Effector memory CD4-positive, alpha-beta T cell (primary cell): Measurements from ENCODE around the gene HBA1.
"Not testable (repeated sequence)": the region's sequence is repeated elsewhere in the genome, so short reads cannot be mapped to it uniquely, and the experiment has no call there.

Experiments used
- DNase-seq, 3 donors: peaks; one replicate each; pipeline ENCODE4 v3.0.0-alpha.2; 2020
- H3K27ac ChIP-seq: 2 replicates; pipeline ENCODE4 v1.7.0; 2013; ENCODE audit warnings: mild to moderate bottlenecking, low read length, moderate library complexity; ENCODE audit not compliant: insufficient read depth, poor library complexity, severe bottlenecking
- H3K27me3 ChIP-seq: replicated peaks from 2 replicates; pipeline ENCODE4 v1.7.0; 2013; ENCODE audit warnings: mild to moderate bottlenecking, low read length; ENCODE audit not compliant: insufficient read depth, control insufficient read depth, poor library complexity, severe bottlenecking
- H3K36me3 ChIP-seq: 2 replicates; pipeline ENCODE4 v1.7.0; 2013; ENCODE audit warnings: mild to moderate bottlenecking, low read length, moderate library complexity; ENCODE audit not compliant: control insufficient read depth, insufficient read depth
- H3K4me1 ChIP-seq: 2 replicates; pipeline ENCODE4 v1.7.0; 2013; ENCODE audit warnings: low read length, mild to moderate bottlenecking; ENCODE audit not compliant: control insufficient read depth, insufficient read depth, poor library complexity, severe bottlenecking
- H3K4me3 ChIP-seq: 2 replicates; pipeline ENCODE4 v1.7.0; 2013; ENCODE audit warnings: low read length, low read depth, mild to moderate bottlenecking; ENCODE audit not compliant: insufficient read depth, poor library complexity, severe bottlenecking
- H3K9me3 ChIP-seq: 2 replicates; pipeline ENCODE4 v1.7.0; 2013; ENCODE audit warnings: mild to moderate bottlenecking, low read length, moderate library complexity; ENCODE audit not compliant: control insufficient read depth
- total RNA-seq, 3 donors: gene quantifications; one replicate each; lab custom pipeline; 2026; lab: John Stamatoyannopoulos, UW

Gene HBA1
- total RNA-seq, result 0 to 0.58 (median 0) reads per million in 3 donors

- not testable (repeated sequence) for H3K27ac ChIP-seq, H3K4me3 ChIP-seq, H3K36me3 ChIP-seq, DNase-seq, H3K4me1 ChIP-seq, H3K9me3 ChIP-seq
- peaks cover 41% of the 10 kb centered on the region for H3K27me3 ChIP-seq
Observed at GRCh38 chr16:176477-177382, at the start of gene HBA1. HBA1 (plus strand) TSS chr16:176680; CDS start chr16:176717, 37 bp downstream.

- H3K27me3 ChIP-seq, result no peaks in the 10 kb centered on the region
- H3K9me3 ChIP-seq, result no peaks in the 10 kb centered on the region
- no peak for DNase-seq
- H3K4me1 ChIP-seq, result no peaks in the 10 kb centered on the region
- H3K27ac ChIP-seq, result no peak overlapping the region
- H3K4me3 ChIP-seq, result no peak overlapping the region
- no peaks in the 10 kb centered on the region for H3K36me3 ChIP-seq
Observed at GRCh38 chr16:129075-129474, 47.4 kb upstream of the HBA1 start.

- no peaks in the 10 kb centered on the region for H3K27me3 ChIP-seq
- H3K4me1 ChIP-seq, result no peaks in the 10 kb centered on the region
- no peaks in the 10 kb centered on the region for H3K9me3 ChIP-seq
- no peaks in the 10 kb centered on the region for H3K36me3 ChIP-seq
- no peak overlapping the region for H3K27ac ChIP-seq
- no peak for DNase-seq
- H3K4me3 ChIP-seq, result no peak overlapping the region
Observed at GRCh38 chr16:130533-131173, 45.8 kb upstream of the HBA1 start.

GRCh38 chr16:132120-132519 lies 44.4 kb upstream of the HBA1 start:
- DNase-seq, result no peak
- Histone ChIP-seq H3K27me3 (no peaks in the 10 kb centered on the region), H3K4me3 (no peak overlapping the region)

GRCh38 chr16:133716-134115 lies 42.8 kb upstream of the HBA1 start:
- no peaks in the 10 kb centered on the region for H3K27me3 ChIP-seq
- DNase-seq, result no peak
- no peaks in the 10 kb centered on the region for H3K4me1 ChIP-seq
- no peak overlapping the region for H3K27ac ChIP-seq
- H3K36me3 ChIP-seq, result no peaks in the 10 kb centered on the region
- no peaks in the 10 kb centered on the region for H3K9me3 ChIP-seq
- H3K4me3 ChIP-seq, result no peak overlapping the region

More at GRCh38 chr16:132120-132519, 44.4 kb upstream of the HBA1 start:
- Histone ChIP-seq H3K4me1 (no peaks in the 10 kb centered on the region), H3K27ac (no peak overlapping the region), H3K36me3 (no peaks in the 10 kb centered on the region), H3K9me3 (no peaks in the 10 kb centered on the region)

- H3K27ac ChIP-seq, result peak overlapping the region; percentile 11
- H3K27me3 ChIP-seq, result no peaks in the 10 kb centered on the region
- peak in 2 of 3 donors; percentile 8 to 11 for DNase-seq
- H3K9me3 ChIP-seq, result no peaks in the 10 kb centered on the region
- no peaks in the 10 kb centered on the region for H3K4me1 ChIP-seq
- no peaks in the 10 kb centered on the region for H3K36me3 ChIP-seq
- peak overlapping the region; percentile 73 for H3K4me3 ChIP-seq
Observed at GRCh38 chr16:138049-138417, 38.4 kb upstream of the HBA1 start.

- Histone ChIP-seq H3K9me3 (no peaks in the 10 kb centered on the region), H3K27me3 (no peaks in the 10 kb centered on the region), H3K4me1 (no peaks in the 10 kb centered on the region), H3K36me3 (no peaks in the 10 kb centered on the region), H3K4me3 (no peak overlapping the region), H3K27ac (no peak overlapping the region)
- DNase-seq, result no peak
Observed at GRCh38 chr16:140175-140857, 36.2 kb upstream of the HBA1 start.

- H3K36me3 ChIP-seq, result no peaks in the 10 kb centered on the region
- H3K9me3 ChIP-seq, result no peaks in the 10 kb centered on the region
- no peak overlapping the region for H3K27ac ChIP-seq
- no peaks in the 10 kb centered on the region for H3K27me3 ChIP-seq
- no peak for DNase-seq
- no peaks in the 10 kb centered on the region for H3K4me1 ChIP-seq
- H3K4me3 ChIP-seq, result no peak overlapping the region
Observed at GRCh38 chr16:142405-142967, 34.0 kb upstream of the HBA1 start.

- Histone ChIP-seq H3K27ac (no peak overlapping the region), H3K4me1 (no peaks in the 10 kb centered on the region), H3K36me3 (no peaks in the 10 kb centered on the region), H3K4me3 (no peak overlapping the region), H3K27me3 (no peaks in the 10 kb centered on the region), H3K9me3 (no peaks in the 10 kb centered on the region)
- no peak for DNase-seq
Observed at GRCh38 chr16:143047-143446, 33.4 kb upstream of the HBA1 start.
